ELF-1 (cell line): ENCODE measurements around the gene TMEM232.

Experiments used
- DNase-seq: peaks from one replicate; pipeline ENCODE4 v3.0.0-alpha.2; 2016; ENCODE audit warnings: low read depth, low spot score

TMEM232 gene

GRCh38 chr5:110517396-110517795, 209.1 kb downstream of the TMEM232 start:
- DNase-seq: peak; percentile 5

- DNase-seq: no peak
Measured at GRCh38 chr5:110514030-110514429, 212.4 kb downstream of the TMEM232 start.

DNA sequence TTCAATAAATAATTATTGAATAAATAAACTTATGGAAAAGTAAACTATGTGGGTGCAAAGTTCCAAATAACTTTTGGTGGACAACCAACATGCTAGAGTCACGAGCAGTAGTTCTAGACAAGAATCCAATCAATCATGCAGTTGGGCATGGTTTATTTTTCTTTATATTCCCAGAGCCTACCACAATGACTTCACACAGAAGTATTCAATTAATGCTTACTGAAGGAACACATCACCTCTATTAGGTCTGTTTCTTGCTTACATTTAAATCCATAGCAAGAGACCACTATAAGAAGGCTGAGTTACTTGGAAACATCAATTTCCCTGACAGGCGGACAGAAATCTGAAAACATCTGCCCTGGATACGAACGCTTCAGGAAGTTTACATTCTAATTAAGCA, 214.2 kb downstream of the TMEM232 start:
- no peak for DNase-seq

DNA sequence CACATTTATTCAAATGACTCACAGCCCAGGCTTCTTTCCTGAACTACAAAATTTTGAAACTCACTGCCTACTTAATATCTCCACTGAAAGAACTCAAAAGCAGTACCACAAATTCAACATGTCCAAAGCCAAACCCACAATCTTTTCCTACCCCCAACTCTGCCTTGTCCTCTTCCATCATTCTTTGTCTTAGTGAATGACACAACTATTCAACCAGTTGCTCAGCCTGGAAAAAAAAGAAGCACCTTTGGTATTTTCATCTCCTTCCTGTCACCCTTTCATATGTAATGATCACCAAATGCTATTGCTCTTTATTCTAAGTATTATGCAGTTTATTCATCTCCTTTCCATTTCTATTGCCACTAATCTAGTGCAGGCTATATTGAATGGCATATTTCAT, 216.3 kb downstream of the TMEM232 start:
- DNase-seq: no peak

- DNase-seq: no peak
Measured at GRCh38 chr5:110507972-110508371, 218.5 kb downstream of the TMEM232 start.

DNA sequence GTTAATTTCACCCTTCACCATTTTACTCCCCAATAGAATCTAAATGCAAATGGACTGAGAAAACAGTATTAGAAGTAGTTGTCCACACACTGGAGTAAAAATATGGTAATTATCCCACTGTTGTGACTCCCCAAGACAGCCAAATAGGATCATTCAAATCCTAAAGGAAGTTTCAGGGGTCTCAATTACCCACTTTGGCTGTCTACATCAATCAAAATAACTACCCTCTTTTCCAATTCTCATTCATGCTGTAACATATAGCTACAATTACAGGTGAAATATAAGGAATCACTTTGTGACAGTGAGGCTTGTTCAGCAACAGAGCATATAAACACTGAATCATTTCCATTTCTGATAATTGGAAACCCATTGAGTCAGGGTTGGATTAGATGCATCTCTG, 220.1 kb downstream of the TMEM232 start:
- DNase-seq: no peak

DNA sequence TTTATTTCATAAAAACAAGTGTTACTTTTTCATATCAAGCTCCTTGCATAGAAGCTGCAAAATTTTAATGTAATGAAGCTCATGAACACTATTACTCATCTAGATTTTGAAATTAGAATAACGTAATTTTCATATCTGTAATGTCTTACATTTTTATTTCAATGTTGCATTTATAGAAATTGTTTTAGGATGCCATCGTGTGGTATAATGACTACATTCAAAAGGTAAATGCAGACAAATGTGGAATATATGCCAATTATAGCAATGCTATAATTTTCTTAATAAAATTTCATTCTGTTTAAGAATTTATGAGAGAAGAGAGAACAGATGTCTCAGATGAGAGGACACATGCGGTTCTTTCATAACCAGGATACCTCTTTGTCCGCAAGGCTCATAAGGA, 230.2 kb downstream of the TMEM232 start:
- no peak for DNase-seq

DNA sequence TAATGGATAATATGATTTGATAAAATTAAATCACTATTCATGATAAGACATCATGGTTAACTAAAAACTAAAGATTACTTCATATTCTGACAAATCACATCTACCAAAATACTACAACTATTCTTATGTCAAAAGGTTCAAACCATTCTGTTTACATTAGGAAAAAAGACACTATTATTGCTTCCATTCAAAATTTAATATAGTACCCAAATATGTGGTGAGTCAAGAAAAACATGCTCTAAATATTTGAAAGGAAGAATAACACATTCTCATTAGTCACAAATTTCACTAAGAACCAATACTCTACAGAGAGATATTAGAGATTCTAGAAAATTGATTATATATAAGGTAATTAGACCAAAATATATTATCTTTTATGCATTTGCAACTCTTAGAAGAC, 234.0 kb downstream of the TMEM232 start:
- DNase-seq: no peak

DNA sequence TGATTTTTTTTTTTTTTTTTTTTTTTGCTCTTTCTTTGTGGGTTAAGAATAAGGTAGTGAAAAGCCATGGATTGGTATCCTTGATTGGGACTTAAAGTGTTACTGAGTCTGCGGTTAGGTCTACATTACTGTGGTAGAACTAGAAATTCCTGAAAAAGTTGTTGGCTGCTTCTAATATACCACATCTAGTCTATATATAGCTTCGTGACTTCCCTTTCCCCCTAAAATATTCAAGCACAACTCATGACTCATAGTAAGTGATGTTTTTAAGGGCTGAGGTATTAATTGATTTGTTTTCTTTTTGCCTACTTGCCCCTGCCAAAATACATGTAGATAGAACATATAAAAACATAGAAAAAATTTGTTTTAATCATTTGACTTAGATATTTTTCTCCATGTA, 247.6 kb downstream of the TMEM232 start:
- no peak for DNase-seq

GRCh38 chr5:110477911-110478310, 248.6 kb downstream of the TMEM232 start:
- DNase-seq: no peak

DNA sequence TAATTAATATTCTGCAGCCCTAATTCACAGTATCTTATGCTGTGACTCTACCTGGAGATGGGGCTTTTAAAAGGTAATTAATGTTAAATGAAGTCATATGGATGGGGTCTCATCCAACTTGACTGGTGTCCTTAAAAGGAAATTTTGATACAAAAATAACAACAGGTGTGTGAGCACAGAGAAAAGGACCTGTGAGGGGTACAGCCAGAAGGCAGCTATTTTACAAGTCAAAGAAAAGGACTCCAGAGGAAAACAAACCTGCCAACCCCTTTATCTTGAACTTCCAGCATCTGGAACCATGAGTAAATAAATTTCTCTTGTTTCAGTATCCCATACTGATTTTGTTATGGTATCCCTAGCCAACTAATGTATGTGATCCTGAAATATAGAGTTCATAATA, 250.3 kb downstream of the TMEM232 start:
- DNase-seq: no peak

- no peak for DNase-seq
Measured at GRCh38 chr5:110475529-110475928, 250.9 kb downstream of the TMEM232 start.

DNA sequence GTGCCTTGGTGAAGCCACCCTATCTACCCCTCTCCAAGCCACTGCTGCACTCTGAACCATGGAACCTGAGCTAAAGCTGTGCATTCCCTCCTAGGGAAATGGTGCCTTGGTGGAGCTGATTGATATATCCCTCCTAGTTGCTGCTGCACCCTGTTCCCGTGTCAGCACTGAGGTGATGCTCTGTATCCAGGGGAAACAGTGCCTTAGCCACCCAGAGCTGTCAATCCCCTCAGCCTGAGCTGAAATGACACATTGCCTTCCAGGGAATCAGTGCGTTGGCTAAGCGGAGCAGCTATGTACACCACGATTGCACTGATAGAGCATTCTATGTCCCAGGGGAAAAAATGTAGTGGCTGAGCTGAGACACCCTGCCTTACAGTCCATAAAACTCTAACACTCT, 257.0 kb downstream of the TMEM232 start:
- DNase-seq: no peak

DNA sequence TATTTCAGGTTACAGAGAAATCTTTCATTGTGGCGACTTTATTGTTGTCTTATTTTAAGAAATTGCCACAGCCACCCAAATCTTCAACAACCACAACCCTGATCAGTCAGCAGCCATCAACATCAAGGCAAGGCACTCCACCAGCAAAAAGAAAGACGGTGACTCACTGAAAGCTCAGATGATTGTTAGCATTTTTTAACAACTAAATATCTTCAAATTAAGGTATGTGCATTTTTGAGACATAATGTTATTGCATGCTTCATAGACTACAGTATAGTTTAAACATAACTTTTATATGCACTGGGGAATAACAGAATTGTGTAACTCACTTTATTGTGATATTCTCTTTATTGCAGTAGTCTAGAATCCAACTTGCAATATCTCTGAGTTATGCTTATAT, 263.4 kb downstream of the TMEM232 start:
- no peak for DNase-seq

GRCh38 chr5:110460837-110461236, 265.6 kb downstream of the TMEM232 start:
- no peak for DNase-seq

DNA sequence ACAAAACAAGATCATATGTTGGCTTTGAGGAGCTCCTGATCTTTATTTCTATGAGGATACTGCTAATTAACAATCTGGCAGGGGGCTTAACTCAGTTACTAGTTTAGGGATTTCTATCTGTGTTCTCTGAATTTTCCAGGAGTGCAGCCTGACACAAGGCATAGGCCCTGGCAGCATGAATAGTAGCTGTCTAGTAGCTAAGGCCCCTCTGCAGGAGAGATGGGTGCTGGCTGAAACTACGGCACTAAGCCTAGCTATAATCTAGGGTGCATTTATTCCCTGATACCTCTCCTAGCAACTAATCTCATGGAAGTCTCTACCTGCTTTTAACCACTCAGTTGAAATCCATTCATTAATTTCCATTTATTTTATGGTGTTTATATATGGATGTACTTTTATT, 268.2 kb downstream of the TMEM232 start:
- DNase-seq: no peak

DNA sequence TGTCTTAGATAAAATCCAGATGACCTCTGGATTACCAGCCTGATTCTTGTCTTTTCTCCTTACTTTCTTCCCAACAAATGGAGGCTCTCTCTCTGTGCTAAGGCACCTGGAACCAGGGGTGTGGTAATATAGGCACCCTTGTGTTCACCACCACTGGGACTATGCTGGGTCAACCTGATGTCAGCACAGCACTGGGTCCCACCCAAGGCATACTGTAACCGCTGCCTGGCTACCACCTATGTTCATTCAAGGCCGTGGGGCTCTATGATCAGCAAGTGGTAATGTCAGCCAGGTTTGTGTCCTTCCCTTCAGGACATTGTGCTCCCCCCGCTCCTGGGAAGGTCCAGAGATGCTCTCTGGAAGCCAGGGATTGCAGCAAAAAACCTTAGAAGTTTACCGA, 283.6 kb downstream of the TMEM232 start:
- no peak for DNase-seq

- peak; percentile 12 for DNase-seq
Measured at GRCh38 chr5:110441035-110441434, 285.4 kb downstream of the TMEM232 start.

- DNase-seq: no peak
Measured at GRCh38 chr5:110440058-110440457, 286.4 kb downstream of the TMEM232 start.

- DNase-seq: no peak
Measured at GRCh38 chr5:110439296-110439695, 287.2 kb downstream of the TMEM232 start.

DNA sequence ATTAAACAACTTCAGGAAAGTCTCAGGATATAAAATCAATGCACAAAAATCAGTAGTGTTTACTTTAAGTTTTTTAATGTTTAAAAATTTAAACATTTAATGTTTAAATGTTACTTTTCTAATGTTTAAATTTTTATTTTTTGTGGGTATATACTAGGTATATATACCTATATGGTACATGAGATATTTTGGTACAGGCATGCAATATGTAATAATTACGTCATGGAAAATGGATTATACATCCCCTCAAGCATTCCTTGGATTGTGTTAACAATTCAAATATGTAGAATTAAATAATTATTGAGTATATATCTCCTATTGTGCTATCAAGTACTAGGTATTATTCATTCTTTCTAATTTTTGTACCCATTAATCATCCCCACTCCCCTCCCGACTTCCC, 291.3 kb downstream of the TMEM232 start:
- no peak for DNase-seq

- DNase-seq: no peak
Measured at GRCh38 chr5:110431603-110432002, 294.9 kb downstream of the TMEM232 start.

GRCh38 chr5:110414360-110414759, 312.1 kb downstream of the TMEM232 start:
- DNase-seq: no peak

DNA sequence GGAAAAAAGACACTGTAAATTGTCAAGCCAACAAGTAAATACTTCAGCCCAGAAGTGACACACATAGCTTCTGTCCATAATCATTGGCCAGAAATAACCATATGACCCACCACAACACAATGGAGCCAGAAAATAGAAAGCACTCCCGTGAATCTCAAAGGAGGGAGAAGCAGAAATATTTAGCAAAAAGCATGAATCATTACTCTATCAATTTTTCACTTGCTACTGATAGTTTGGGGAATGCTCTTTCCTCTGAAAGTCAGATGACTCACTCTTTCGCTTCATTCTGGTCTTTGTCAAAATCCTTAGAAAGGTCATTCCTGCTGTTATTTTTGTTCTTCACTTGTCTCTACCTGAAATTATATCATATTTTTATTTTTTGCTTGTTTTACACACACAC, 312.6 kb downstream of the TMEM232 start:
- DNase-seq: no peak

DNA sequence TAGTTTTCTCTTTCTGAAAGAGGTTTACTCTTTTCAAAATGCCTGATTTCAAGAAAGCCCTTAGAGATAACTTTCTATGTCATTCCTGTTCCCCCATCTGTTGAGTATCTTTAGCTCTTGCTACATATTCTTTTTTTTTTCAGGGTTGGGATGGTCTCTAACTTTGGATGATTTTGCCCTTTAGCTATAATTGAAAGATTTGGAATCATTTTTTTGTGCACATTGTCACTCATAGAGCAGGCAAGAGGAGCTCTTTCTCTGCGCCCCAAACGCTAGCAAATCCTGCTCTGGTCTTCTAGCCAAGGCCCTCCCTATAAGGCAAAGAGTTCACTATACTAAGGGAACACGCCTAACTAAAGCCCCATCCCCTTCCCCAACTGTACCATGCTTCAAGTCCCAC, 316.9 kb downstream of the TMEM232 start:
- no peak for DNase-seq
